Cardiac fibroblast (primary cell): ENCODE measurements around the gene MYPN.

ENCODE experiments used
- DNase-seq, 2 donors: peaks; one replicate each; pipeline versions ENCODE4 v3.0.0 to v3.0.0-alpha.2; 2010; ENCODE audit warnings: low read depth in 2 of 2
- H3K4me3 ChIP-seq, 2 donors: replicated peaks in 1 of 2; 1 replicate in 1 of 2; 2 replicates in 1 of 2; pipeline ENCODE4 v1.5.1; 2011; ENCODE audit warnings: low read depth in 2 of 2, low read length in 2 of 2, mild to moderate bottlenecking in 2 of 2, moderate library complexity in 1 of 2
- CTCF ChIP-seq: IDR thresholded peaks from one replicate; pipeline ENCODE4 v1.5.1; 2011; ENCODE audit warnings: low read depth, mild to moderate bottlenecking, low read length, inconsistent platforms

MYPN gene

GRCh38 chr10:68230268-68230667 is 121.0 kb downstream of the MYPN start:
- H3K4me3 ChIP-seq: no peak overlapping the region
- no peak for DNase-seq
- no peak for TF ChIP-seq CTCF

- DNase-seq: peak; percentile 55 to 64
These were observed 122.0 kb downstream of the MYPN start for GRCh38 chr10:68231106-68231816.

GRCh38 chr10:68231817-68232251 is 122.5 kb downstream of the MYPN start, which contains the start of gene ATOH7:
Gene ATOH7 (minus strand): TSS chr10:68232113. CDS start chr10:68231677, 436 bp downstream.
- peak within 1 kb of the TSS; percentile 60 to 65 for H3K4me3 ChIP-seq
- no peak for TF ChIP-seq CTCF
- no peak for DNase-seq

More at GRCh38 chr10:68231106-68231816, 122.0 kb downstream of the MYPN start:
- no peak for TF ChIP-seq CTCF
- H3K4me3 ChIP-seq: peak overlapping the region; percentile 60 to 65

GRCh38 chr10:68233046-68233445 is 123.8 kb downstream of the MYPN start:
- TF ChIP-seq CTCF: no peak
- no peak overlapping the region for H3K4me3 ChIP-seq
- no peak for DNase-seq

GRCh38 chr10:68235111-68235510 is 125.8 kb downstream of the MYPN start:
- no peak for DNase-seq
- no peak for TF ChIP-seq CTCF
- H3K4me3 ChIP-seq: no peak overlapping the region

- H3K4me3 ChIP-seq: no peak overlapping the region
- no peak for TF ChIP-seq CTCF
- DNase-seq: no peak
These were observed 126.3 kb downstream of the MYPN start for GRCh38 chr10:68235581-68235980.
